Astrocyte of the cerebellum (primary cell): ENCODE results near the gene TMBIM6.

Experiments
- DNase-seq: peaks from one replicate; pipeline ENCODE4 v3.0.0-alpha.2; 2011; ENCODE audit warnings: low read depth
- H3K4me3 ChIP-seq: 2 replicates; pipeline ENCODE4 v1.5.1; 2011; ENCODE audit warnings: mild to moderate bottlenecking, low read depth, low read length, moderate library complexity
- CTCF ChIP-seq: IDR thresholded peaks from 2 replicates; pipeline ENCODE4 v1.5.1; 2012; ENCODE audit warnings: low read length, low read depth, moderate library complexity, mild to moderate bottlenecking; ENCODE audit errors: missing control alignments
- in situ Hi-C: cut with HindIII; loops from 2 replicates; pipeline ENCODE4 v1.10.0; 2017; ENCODE audit warnings: low sequenced_read_pairs

The TMBIM6 gene

DNA sequence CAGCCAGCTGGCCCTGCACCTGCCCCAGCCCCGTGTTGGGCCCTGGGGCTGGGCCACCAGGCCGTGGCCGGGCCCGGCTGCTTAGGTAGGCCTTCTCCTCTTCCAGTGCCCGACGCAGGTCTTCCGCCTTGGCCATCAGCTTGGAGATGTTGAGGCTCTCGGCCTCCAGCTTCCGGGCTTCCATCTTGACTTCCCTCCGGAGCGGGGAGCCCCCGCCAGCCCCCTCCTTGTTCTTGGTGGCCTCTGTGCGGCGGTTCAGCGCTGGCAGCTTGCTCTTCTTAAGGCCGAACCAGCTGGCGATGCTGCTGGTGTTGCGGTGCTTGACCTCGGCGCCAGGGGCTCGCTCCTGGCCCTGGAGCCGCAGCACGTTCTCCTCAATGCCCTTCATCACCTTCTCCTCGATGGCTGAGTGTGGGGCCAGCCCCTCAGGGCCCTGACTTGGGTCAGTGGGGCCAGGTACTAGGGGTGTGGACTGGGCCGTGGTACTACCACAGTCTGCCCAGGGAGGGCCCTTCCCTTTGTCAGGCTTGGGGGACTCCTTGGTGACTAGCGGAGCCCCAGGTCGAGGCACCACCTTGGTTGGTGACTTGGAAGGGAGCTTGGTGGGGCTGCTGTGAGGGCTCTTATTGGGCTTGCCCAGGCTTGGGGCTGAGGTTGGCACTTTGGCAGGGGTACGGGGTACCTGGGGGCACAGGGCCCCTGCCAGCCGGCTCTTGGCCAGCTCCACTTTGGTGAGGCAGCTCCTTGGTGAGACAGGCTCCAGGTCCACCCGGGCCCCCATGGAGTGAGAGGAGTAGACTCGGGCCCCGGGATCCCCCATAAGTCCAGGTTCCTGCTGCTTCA is 53.7 kb downstream of the TMBIM6 start:
- H3K4me3 ChIP-seq = no peak overlapping the region
- in situ Hi-C loops = no loop called here
- TF ChIP-seq CTCF = no peak
- DNase-seq = no peak

DNA sequence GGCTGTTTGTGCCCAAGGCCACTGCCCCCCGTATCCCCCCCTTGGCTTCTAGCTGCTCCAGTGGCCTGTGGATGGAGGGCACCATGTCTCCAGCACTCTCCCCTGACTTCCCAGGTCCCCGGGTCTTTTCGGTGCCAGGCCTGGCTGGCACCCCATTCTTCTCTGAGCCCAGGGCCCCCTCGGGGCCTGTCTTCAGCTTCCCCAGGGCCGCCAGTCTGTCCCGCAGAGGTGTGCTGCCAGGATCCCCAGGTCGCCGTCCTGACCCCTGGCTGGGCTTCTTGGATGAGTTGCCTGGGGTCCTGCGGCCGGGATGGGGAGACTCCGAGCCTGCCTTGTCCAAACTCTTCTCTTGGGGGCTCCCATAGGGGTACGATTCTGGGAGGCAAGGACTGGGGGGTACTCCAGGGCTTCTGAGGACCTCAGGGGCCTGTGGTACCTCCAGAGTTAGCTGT is 54.3 kb downstream of the TMBIM6 start:
- DNase-seq = no peak
- H3K4me3 ChIP-seq = no peak overlapping the region
- in situ Hi-C loops = no loop called here
- TF ChIP-seq CTCF = no peak

DNA sequence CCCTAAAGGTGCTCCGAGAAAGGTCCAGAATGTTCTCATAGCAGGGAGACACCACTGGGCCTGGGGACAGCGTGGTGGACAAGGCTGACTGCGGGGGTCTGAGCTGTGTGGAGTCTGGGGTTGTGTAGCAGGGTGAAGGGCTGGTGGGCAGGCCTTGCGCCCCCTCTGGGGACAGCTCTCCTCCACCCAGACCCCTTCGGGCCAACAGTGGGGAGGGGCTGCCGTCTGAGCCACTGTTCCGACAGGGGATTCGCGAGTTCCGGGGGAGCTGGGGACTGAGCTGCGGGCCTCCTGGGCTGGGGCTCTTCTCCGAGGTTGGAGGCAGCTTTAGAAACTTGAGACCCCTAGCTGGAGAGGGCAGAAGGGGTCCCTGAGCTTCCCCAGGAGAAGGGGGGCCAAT is 54.8 kb downstream of the TMBIM6 start:
- DNase-seq = no peak
- no peak overlapping the region for H3K4me3 ChIP-seq
- TF ChIP-seq CTCF = no peak
- in situ Hi-C loops = no loop called here

- no peak for TF ChIP-seq CTCF
- in situ Hi-C loops = no loop called here
- no peak overlapping the region for H3K4me3 ChIP-seq
- DNase-seq = no peak
Measured at GRCh38 chr12:49796606-49797448, 55.5 kb downstream of the TMBIM6 start.

GRCh38 chr12:49797449-49797776 is 56.1 kb downstream of the TMBIM6 start:
- no peak for TF ChIP-seq CTCF
- in situ Hi-C loops = no loop called here
- DNase-seq = no peak
- no peak overlapping the region for H3K4me3 ChIP-seq

- no peak for TF ChIP-seq CTCF
- in situ Hi-C loops = no loop called here
- H3K4me3 ChIP-seq = no peak overlapping the region
- no peak for DNase-seq
Measured at GRCh38 chr12:49798248-49798647, 56.9 kb downstream of the TMBIM6 start.
